Stimulated activated CD4-positive, alpha-beta T cell treated with anti-CD3 and anti-CD28 coated beads, TNF-alpha, amount 100 ng/mL, for 48 hours (primary cell): Measurements from ENCODE around the gene CMTM7.
"Not testable (repeated sequence)": the region's sequence is repeated elsewhere in the genome, so short reads cannot be mapped to it uniquely, and the experiment has no call there.

Experiments used
- DNase-seq, 3 donors: peaks; one replicate each; pipeline ENCODE4 v3.0.0-alpha.2; 2020; ENCODE audit warnings: low read depth in 3 of 3

CMTM7 gene

GRCh38 chr3:32459450-32459849 is 67.8 kb downstream of the CMTM7 start:
- no peak for DNase-seq

GRCh38 chr3:32460031-32460749 is 68.5 kb downstream of the CMTM7 start:
- peak in 2 of 3 donors; percentile 39 to 51 for DNase-seq

- DNase-seq, result not testable (repeated sequence)
Observed at GRCh38 chr3:32460817-32461496, 69.3 kb downstream of the CMTM7 start.

GRCh38 chr3:32462191-32462986 is 70.7 kb downstream of the CMTM7 start:
- not testable (repeated sequence) for DNase-seq

GRCh38 chr3:32463415-32463814 is 71.8 kb downstream of the CMTM7 start:
- not testable (repeated sequence) for DNase-seq

- DNase-seq, result not testable (repeated sequence)
Observed at GRCh38 chr3:32464726-32465125, 73.1 kb downstream of the CMTM7 start.

- not testable (repeated sequence) for DNase-seq
Observed at GRCh38 chr3:32466808-32467207, 75.2 kb downstream of the CMTM7 start.

- peak; percentile 52 to 62 (median 55) for DNase-seq
Observed at GRCh38 chr3:32467333-32468070, 75.8 kb downstream of the CMTM7 start.

GRCh38 chr3:32469151-32469874 is 77.7 kb downstream of the CMTM7 start:
- DNase-seq, result no peak

- DNase-seq, result no peak
Observed at GRCh38 chr3:32470362-32470761, 78.7 kb downstream of the CMTM7 start.

GRCh38 chr3:32471246-32471645 is 79.6 kb downstream of the CMTM7 start:
- no peak for DNase-seq

GRCh38 chr3:32472151-32472550 is 80.5 kb downstream of the CMTM7 start:
- DNase-seq, result not testable (repeated sequence)

- no peak for DNase-seq
Observed at GRCh38 chr3:32474201-32474600, 82.5 kb downstream of the CMTM7 start.

- no peak for DNase-seq
Observed at GRCh38 chr3:32480604-32481003, 89.0 kb downstream of the CMTM7 start.

GRCh38 chr3:32481791-32482631 is 90.4 kb downstream of the CMTM7 start:
- no peak for DNase-seq

- DNase-seq, result no peak
Observed at GRCh38 chr3:32482693-32483092, 91.0 kb downstream of the CMTM7 start.

GRCh38 chr3:32483772-32484171 is 92.1 kb downstream of the CMTM7 start:
- DNase-seq, result no peak

GRCh38 chr3:32484436-32484835 is 92.8 kb downstream of the CMTM7 start:
- DNase-seq, result no peak

GRCh38 chr3:32487781-32488473 is 96.3 kb downstream of the CMTM7 start:
- DNase-seq, result no peak
